Peyer's patch (tissue), 4 donors: Measurements from ENCODE around the gene CFAP53.

Experiments used
- POLR2A ChIP-seq, 2 donors: fragments of 450-650 bp; IDR thresholded peaks; one replicate each; pipeline ENCODE4 v1.5.1; 2017; ENCODE audit warnings: antibody characterized with exemption in 2 of 2, mild to moderate bottlenecking in 2 of 2, moderate library complexity in 2 of 2
- TF ChIP-seq, protein P1 (sequence below), 6 experiments: fragments of 450-650 bp in 4 of 6; fragments of 200-600 bp in 2 of 6; sonication (generic) in 1 of 6; IDR thresholded peaks; one replicate each; pipeline ENCODE4 v1.5.1; 2017 to 2019; ENCODE audit warnings: antibody characterized with exemption in 6 of 6, mild to moderate bottlenecking in 3 of 6, moderate library complexity in 1 of 6

DNA sequence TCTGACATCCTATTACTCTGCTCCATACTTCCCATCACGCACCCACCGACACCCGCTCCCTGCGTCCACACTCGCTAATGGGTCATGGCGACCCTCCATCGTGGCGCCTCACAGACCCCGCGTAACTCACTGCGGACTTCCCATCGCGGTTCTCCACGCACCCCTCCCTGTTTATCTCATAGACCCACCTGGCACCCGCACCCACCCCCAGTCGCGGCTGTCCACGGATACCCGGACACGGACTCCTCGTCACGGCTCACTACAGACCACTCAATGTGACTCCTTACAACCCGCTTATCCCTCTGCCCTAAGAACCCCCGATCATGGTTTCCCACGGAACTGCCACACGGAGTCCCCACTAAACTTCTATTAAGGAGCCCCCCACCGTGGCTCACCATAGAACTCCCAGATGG, 20.7 kb upstream of the CFAP53 start:
- TF ChIP-seq, protein P1, sequence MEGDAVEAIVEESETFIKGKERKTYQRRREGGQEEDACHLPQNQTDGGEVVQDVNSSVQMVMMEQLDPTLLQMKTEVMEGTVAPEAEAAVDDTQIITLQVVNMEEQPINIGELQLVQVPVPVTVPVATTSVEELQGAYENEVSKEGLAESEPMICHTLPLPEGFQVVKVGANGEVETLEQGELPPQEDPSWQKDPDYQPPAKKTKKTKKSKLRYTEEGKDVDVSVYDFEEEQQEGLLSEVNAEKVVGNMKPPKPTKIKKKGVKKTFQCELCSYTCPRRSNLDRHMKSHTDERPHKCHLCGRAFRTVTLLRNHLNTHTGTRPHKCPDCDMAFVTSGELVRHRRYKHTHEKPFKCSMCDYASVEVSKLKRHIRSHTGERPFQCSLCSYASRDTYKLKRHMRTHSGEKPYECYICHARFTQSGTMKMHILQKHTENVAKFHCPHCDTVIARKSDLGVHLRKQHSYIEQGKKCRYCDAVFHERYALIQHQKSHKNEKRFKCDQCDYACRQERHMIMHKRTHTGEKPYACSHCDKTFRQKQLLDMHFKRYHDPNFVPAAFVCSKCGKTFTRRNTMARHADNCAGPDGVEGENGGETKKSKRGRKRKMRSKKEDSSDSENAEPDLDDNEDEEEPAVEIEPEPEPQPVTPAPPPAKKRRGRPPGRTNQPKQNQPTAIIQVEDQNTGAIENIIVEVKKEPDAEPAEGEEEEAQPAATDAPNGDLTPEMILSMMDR (IDR thresholded peaks at IDR 0.05), result no peak
- no peak for TF ChIP-seq POLR2A (IDR thresholded peaks at IDR 0.05)
